G401.6 (cell line): ENCODE results near the gene TTLL11.
"Not testable (repeated sequence)": the region's sequence is repeated elsewhere in the genome, so short reads cannot be mapped to it uniquely, and the experiment has no call there.

Experiments used
- FAIRE-seq: peaks from 2 replicates; lab custom pipeline; 2012; peaks lifted over from hg19 to GRCh38; lab: Jason Lieb, UNC

Gene TTLL11

DNA sequence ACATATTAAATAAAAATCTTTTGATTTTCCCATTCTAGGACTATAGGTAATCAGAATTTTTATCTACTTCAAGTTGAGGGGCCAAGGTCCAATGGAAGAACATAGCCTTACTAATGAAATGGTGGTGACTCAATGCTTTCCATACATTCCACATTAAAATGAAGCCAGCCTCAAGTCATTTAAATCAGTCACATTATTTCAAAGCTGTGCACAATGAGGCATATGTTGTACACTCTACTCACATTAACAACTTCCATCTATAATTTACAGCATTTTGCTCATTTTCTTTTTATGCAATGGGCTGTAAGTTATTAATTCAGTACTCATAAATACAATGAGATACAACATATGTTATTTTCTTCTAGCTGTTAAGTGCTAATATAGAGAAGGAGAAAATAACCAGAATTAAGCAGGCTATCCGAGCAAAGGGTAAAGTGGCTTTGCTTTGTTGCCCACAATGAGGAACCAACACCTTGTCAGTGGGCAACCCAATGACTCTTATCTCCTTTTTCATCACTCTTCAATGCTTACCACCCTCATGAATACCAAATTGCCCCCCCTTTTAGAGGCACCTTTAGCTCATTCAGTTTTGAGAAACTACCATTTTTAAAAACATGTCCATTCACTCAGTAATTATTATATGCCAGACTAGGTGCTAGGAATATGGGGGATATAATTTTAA, 52.4 kb downstream of the TTLL11 start:
- FAIRE-seq, result no peak

DNA sequence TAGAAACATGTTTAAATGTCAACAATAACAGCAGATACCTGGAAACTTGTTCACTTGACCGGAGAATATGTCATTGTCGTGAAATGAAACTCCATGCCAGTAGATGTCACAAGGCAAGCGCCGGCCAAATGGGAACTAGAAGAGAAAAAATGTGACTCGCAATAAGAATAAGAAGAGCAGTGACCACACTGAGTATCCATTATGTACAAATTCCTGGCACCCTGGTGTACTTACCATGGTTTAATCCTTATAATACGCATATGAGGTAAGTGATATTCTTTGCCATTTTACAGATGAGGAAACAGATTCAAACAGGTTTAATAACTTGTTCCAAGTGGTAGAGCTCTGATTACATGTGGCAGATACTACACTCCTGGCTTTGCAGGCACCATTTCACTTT, 53.9 kb downstream of the TTLL11 start:
- FAIRE-seq, result no peak

DNA sequence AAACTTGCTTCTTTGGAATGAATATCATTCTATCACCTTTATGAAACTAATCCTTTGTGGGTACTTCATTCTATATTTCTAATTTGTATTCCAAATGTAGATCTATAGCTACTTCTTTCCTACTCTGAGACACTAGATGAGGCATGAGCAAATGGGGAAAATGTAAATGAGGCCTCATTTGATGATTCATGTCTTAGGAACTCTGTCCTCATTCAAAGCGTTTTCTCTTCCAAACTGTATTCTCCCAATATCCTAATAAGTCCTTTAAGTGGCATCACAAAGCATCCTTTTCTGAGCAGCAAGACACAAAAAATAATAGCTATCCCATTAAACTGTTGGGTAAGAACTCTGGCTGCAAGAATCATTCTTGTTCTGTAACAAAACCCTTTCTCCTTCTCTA, 56.1 kb downstream of the TTLL11 start:
- no peak for FAIRE-seq

DNA sequence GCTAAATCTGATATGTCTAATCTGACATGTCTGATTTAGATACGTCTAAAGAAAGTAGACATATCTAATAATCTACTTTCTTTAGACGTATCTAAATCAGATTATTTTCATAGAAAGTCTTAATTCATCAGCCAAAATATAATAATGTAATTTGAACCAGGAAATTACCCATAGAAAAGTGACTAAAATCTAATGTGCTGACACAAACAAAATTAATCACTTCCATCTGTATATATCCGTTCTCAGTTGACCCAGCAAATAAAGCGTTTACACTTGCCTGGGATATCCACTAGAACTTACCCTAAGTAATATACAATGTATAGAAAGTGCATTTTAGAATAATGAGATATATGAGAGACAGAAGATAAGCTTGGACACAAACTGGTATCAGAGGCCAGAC, 56.7 kb downstream of the TTLL11 start:
- FAIRE-seq, result no peak

GRCh38 chr9:122033775-122034373, 59.2 kb downstream of the TTLL11 start:
- no peak for FAIRE-seq

DNA sequence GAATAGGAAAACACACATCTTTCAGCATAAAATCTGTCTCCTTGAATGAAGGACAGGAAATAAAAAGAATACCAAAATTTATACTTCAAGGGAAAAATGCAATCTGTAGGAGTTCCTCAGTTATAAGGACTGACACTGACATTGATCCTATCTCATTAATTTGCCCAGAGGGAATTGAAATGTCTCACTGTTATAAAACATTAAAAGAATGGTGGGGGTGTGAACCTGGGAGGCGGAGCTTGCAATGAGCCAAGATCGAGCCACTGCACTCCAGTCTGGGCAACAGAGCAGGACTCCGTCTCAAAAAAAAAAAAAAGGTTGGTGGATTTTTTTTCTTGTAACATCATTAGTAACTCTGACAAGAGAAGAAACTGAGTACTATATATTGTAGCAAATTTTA, 60.8 kb downstream of the TTLL11 start:
- FAIRE-seq, result no peak

DNA sequence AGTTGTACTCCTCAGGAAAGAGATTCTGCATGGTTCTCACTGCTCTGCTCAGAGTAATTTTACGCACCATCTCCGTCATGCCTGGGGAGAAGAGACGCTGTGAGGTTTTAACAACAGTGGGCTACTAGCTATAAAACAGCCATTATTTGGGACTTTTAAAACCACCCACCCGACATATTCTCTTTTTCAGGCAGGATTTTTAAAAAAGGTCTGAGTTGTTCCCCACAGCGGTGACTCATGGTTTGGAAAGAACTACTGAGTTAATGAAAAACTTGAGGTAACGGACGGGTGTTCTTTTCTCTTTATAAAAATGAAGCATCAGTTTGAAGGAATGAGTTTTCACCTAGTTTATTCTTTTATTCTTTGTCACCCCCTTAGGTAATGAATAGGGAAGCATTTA, 61.3 kb downstream of the TTLL11 start:
- FAIRE-seq, result no peak

DNA sequence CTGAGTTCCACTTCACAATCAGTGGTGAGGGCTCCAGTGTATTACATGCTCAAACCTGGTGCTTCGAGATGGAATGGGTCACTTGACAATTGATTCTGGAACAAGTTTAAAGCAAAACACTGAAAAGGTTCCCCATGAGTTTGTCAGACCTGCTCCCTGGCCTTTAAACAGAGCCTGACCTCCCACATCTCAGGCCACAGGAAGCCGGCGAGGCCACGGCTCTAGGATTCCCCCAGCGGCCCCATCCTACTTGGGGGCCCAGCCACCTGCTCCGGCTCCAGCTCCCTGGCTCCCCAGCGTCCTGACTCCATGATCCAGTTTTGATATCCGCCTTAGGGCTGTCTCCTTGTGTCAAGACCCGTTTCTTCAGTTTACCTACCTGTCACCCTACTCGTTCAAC, 62.0 kb downstream of the TTLL11 start:
- no peak for FAIRE-seq

GRCh38 chr9:122030357-122030756, 62.8 kb downstream of the TTLL11 start:
- FAIRE-seq, result no peak

DNA sequence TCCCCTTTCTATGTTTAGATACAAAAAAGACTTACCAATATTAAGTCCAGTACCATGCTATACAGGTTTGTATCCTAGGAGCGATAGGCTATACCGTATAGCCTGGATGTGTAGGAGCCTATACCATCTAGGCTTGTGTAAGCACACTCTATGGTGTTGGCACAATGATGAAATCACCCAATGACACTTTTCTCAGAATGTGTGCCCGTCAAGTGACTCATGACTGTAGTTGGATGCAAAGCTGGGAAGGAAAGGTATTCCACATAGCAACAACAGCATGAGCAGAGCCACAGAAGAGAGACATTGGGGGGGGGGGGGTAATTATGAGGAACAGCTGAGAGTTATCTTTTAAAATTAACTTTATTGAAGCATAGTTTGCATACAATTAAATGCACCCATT, 63.2 kb downstream of the TTLL11 start:
- FAIRE-seq, result no peak

- FAIRE-seq, result no peak
These were observed 65.0 kb downstream of the TTLL11 start for GRCh38 chr9:122028089-122028488.

- no peak for FAIRE-seq
These were observed 72.7 kb downstream of the TTLL11 start for GRCh38 chr9:122020398-122020797.

- no peak for FAIRE-seq
These were observed 76.4 kb downstream of the TTLL11 start for GRCh38 chr9:122016744-122017143.

DNA sequence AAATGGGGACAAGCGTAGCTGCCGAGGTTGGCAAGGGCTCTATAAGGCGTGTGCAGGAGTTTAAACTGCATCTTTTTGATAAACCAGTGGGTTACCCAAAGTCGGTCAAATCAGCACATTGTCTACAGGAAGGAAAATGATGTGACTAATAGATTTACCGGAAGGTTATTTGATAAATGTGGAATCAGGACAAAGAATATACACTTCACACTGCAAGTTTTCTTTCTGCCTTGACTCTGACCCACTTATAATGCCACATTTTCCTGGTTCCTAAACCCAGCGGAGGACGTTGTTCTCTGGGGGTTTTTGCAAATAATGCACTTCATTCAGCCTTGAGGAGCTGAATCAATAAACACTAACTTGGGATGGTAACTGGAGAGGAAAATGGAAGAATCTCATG, 76.8 kb downstream of the TTLL11 start:
- FAIRE-seq, result no peak

- FAIRE-seq, result no peak
These were observed 77.8 kb downstream of the TTLL11 start for GRCh38 chr9:122015170-122015821.

DNA sequence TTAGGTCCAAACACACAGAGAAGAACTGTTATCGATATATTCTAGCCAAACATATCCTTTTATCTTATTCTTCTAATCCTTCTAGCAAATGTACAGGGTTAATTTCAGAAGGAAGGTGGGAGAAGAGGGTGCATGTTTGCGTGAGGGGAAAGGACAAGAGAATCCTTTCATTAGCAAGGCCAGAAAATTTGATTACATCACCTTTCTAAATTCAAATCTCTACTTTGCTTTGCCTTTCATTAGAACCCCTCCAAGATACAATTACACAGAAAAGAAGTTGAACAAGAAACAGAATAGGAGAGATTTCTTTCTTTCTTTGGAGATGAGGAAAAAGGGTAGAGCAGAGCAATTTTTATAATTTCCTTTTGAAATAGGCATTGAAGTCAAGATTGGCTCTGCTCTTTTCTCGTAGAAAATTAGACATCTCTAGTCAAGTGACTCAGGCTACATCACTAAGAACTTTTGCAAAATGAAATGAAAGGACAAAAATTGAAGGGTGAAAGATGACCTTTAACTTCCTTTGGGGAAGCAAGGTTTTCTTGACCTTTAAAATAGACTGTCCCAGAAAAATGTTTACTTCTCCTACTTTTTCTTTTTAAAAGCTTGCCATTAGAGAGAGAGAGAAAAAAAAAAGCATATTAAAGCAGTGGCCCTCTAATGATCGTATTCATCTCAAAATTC, 81.2 kb downstream of the TTLL11 start:
- FAIRE-seq, result no peak

GRCh38 chr9:122008559-122008958, 84.5 kb downstream of the TTLL11 start:
- no peak for FAIRE-seq

DNA sequence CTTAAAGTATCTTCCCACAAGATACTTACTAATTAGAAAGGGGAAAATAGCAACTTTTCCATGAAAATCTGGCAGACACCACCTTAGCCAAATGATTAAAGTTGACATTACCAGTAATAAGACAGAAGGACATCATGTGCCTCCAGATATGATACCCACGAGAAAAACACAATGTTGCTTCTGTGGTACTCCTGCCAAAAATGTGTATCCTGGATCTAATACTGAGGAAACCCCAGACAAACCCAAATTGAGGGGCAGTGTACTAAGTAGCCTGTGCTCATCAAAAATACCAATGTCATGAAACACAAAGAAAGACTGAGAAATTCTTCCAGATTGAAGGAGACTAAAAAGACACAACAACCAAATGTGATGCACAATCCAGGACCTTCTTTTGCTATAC, 85.3 kb downstream of the TTLL11 start:
- FAIRE-seq, result no peak

- peak; percentile 70 for FAIRE-seq
These were observed 87.5 kb downstream of the TTLL11 start for GRCh38 chr9:122005597-122005996.

DNA sequence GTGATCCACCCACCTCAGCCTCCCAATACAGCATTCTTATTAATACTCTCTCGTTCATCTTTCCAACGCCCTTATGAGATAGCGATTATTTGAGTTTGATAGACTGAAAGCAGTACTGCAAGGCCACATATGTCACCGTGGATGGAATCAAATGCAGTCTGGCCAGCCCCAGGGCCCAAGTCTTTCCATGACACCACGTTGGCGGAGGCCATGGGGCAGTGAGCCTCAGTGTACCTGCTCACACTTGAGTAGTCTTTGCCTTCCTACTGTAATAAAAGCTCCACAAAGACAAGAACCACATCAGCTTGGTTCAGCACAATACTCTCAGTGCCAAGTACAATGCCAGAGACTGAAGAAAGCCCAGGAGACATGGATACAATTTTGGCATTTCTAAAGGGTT, 88.5 kb downstream of the TTLL11 start:
- FAIRE-seq, result no peak

GRCh38 chr9:122001491-122002201, 91.5 kb downstream of the TTLL11 start:
- FAIRE-seq, result no peak

GRCh38 chr9:122000526-122000925, 92.6 kb downstream of the TTLL11 start:
- FAIRE-seq, result not testable (repeated sequence)

- no peak for FAIRE-seq
These were observed 93.6 kb downstream of the TTLL11 start for GRCh38 chr9:121999556-121999955.
